Peyer's patch (tissue), 4 donors: ENCODE data around the gene DENND2D. TPM values are rescaled to one million over a fixed set of nuclear protein-coding genes. Genes with fewer than 3 reads are reported as not detected.

ENCODE experiments used
- DNase-seq, 3 donors: peaks; one replicate each; pipeline ENCODE4 v3.0.0-alpha.2; 2017 to 2019
- H3K27ac ChIP-seq, 4 donors: fragments of 200-600 bp; sonication (generic); one replicate each; pipeline ENCODE4 v1.5.1; 2016 to 2019
- H3K27me3 ChIP-seq, 2 donors: fragments of 200-600 bp; sonication (generic); one replicate each; pipeline ENCODE4 v1.5.1; 2019
- H3K36me3 ChIP-seq, 3 donors: fragments of 200-600 bp; sonication (generic); one replicate each; pipeline ENCODE4 v1.5.1; 2016 to 2019
- H3K4me1 ChIP-seq, 4 donors: fragments of 200-600 bp; sonication (generic); one replicate each; pipeline ENCODE4 v1.5.1; 2016 to 2019
- H3K4me3 ChIP-seq, 4 donors: fragments of 200-600 bp; sonication (generic); 1 replicate in 3 of 4; 2 replicates in 1 of 4; pipeline ENCODE4 v1.5.1; 2016 to 2019; ENCODE audit warnings: mild to moderate bottlenecking in 1 of 4
- H3K9me3 ChIP-seq, 4 donors: fragments of 200-600 bp; sonication (generic); one replicate each; pipeline ENCODE4 v1.5.1; 2016 to 2019; ENCODE audit warnings: mild to moderate bottlenecking in 1 of 4
- CTCF ChIP-seq, 6 experiments: fragments of 450-650 bp in 4 of 6; fragments of 200-600 bp in 2 of 6; sonication (generic) in 1 of 6; IDR thresholded peaks; one replicate each; pipeline ENCODE4 v1.5.1; 2017 to 2019; ENCODE audit warnings: antibody characterized with exemption in 6 of 6, mild to moderate bottlenecking in 3 of 6, moderate library complexity in 1 of 6
- POLR2A ChIP-seq, 2 donors: fragments of 450-650 bp; IDR thresholded peaks; one replicate each; pipeline ENCODE4 v1.5.1; 2017; ENCODE audit warnings: antibody characterized with exemption in 2 of 2, mild to moderate bottlenecking in 2 of 2, moderate library complexity in 2 of 2
- total RNA-seq, 4 donors: library from RNA; depleted of rRNA; stranded (reverse); fragments of >200 nt; gene quantifications; one replicate each; pipeline ENCODE4 v1.1.0, GENCODE V29; 2016

DENND2D gene
- total RNA-seq, 4 donors from 2014 or later: 71.3 to 220 (median 86.5) TPM

GRCh38 chr1:111241797-111242196 lies 41.4 kb upstream of the DENND2D start:
- no peaks in the 10 kb centered on the region for H3K9me3 ChIP-seq
- TF ChIP-seq CTCF (IDR thresholded peaks at IDR 0.05) (no peak), POLR2A (IDR thresholded peaks at IDR 0.05) (no peak)
- no peaks in the 10 kb centered on the region for H3K4me1 ChIP-seq
- H3K4me3 ChIP-seq: no peak overlapping the region
- H3K27ac ChIP-seq: no peak overlapping the region
- no peak for DNase-seq
- H3K36me3 ChIP-seq: no peaks in the 10 kb centered on the region
- no peaks in the 10 kb centered on the region for H3K27me3 ChIP-seq

DNA sequence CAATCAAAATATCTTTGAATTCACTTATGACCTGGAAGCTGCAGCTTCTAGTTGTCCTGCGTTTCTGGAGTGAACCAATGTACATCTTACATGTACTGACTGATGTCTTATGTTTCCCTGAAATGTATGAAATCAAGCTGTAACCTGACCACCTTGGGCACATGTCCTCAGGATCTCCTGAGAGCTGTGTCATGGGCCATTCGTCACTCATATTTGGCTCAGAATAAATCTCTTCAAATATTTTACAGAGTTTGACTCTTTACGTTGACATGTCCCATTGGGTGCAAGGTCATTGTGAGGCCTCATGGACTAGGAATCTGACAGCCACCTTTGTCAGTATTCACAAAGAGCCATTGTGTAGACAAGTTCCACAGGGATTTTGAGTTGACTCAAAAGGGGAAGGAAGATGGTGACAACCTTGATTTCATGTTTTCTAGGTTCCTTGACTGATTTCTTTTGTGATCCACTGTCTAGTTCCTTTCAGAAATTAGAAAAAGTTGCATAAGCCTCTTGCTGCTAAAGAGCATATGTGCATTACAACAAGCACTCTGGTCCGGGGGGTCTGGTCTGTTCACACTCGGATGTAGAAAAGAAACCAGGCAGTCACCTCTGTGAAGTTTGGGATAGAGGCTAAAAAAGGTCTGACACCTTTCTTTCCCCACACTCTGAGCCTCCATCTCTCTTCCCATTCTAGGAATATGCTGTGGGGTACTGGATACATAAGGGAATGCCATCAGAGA lies 37.8 kb upstream of the DENND2D start:
- H3K27ac ChIP-seq: no peak overlapping the region
- TF ChIP-seq CTCF (IDR thresholded peaks at IDR 0.05) (no peak), POLR2A (IDR thresholded peaks at IDR 0.05) (no peak)
- H3K9me3 ChIP-seq: no peaks in the 10 kb centered on the region
- H3K36me3 ChIP-seq: no peaks in the 10 kb centered on the region
- no peaks in the 10 kb centered on the region for H3K27me3 ChIP-seq
- no peak for DNase-seq
- H3K4me3 ChIP-seq: no peak overlapping the region
- H3K4me1 ChIP-seq: no peaks in the 10 kb centered on the region

DNA sequence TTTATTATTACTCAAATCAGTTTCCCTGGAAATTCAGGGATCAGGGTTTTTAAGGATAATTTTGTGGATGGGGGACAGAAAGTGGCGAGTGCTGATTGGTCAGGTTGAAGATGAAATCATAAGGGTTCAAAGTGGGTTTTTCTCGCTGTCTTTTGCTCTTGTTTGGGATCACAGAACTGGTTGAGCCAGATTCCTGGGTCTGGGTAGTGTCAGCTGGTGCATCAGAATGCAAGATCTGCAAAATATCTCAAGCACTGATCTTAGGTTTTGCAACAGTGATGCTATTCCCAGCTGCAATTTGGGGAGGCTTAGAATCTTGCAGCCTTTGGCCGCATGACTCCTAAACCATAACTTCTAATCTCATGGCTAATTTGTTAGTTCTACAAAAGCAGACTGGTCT lies 36.4 kb upstream of the DENND2D start:
- TF ChIP-seq CTCF (IDR thresholded peaks at IDR 0.05): no peak
- no peaks in the 10 kb centered on the region for H3K9me3 ChIP-seq
- H3K27ac ChIP-seq: no peak overlapping the region
- H3K4me1 ChIP-seq: no peaks in the 10 kb centered on the region
- no peak overlapping the region for H3K4me3 ChIP-seq
- H3K36me3 ChIP-seq: no peaks in the 10 kb centered on the region
- no peak for DNase-seq
- H3K27me3 ChIP-seq: no peaks in the 10 kb centered on the region

- no peak for TF ChIP-seq CTCF (IDR thresholded peaks at IDR 0.05)
- TF ChIP-seq POLR2A (IDR thresholded peaks at IDR 0.05): no peak
- H3K36me3 ChIP-seq: no peaks in the 10 kb centered on the region
- no peaks in the 10 kb centered on the region for H3K9me3 ChIP-seq
- no peak for DNase-seq
- H3K4me3 ChIP-seq: no peak overlapping the region
- no peak overlapping the region for H3K27ac ChIP-seq
- H3K27me3 ChIP-seq: no peaks in the 10 kb centered on the region
- H3K4me1 ChIP-seq: no peaks in the 10 kb centered on the region
Measured at GRCh38 chr1:111236379-111236778, 35.9 kb upstream of the DENND2D start.

GRCh38 chr1:111234866-111235265 lies 34.4 kb upstream of the DENND2D start:
- no peak overlapping the region for H3K4me3 ChIP-seq
- no peaks in the 10 kb centered on the region for H3K27me3 ChIP-seq
- no peaks in the 10 kb centered on the region for H3K9me3 ChIP-seq
- TF ChIP-seq CTCF (IDR thresholded peaks at IDR 0.05) (no peak), POLR2A (IDR thresholded peaks at IDR 0.05) (no peak)
- DNase-seq: no peak
- no peaks in the 10 kb centered on the region for H3K36me3 ChIP-seq
- no peaks in the 10 kb centered on the region for H3K4me1 ChIP-seq
- no peak overlapping the region for H3K27ac ChIP-seq

GRCh38 chr1:111234258-111234657 lies 33.8 kb upstream of the DENND2D start:
- H3K27me3 ChIP-seq: no peaks in the 10 kb centered on the region

More at GRCh38 chr1:111234258-111234657, 33.8 kb upstream of the DENND2D start:
- Histone ChIP-seq H3K27ac (no peak overlapping the region), H3K4me3 (no peak overlapping the region), H3K4me1 (no peaks in the 10 kb centered on the region), H3K36me3 (no peaks in the 10 kb centered on the region), H3K9me3 (no peaks in the 10 kb centered on the region)
- no peak for TF ChIP-seq POLR2A (IDR thresholded peaks at IDR 0.05)
- no peak for TF ChIP-seq CTCF (IDR thresholded peaks at IDR 0.05)
- DNase-seq: no peak
